Esophagus (tissue), 2 donors: ENCODE results near the gene SLC24A3. TPM values are rescaled to one million over a fixed set of nuclear protein-coding genes. Genes with fewer than 3 reads are reported as not detected.
A peak's percentile ranks its signal among the peaks of the same experiment; 100 is the strongest.
"Not testable (repeated sequence)": the region's sequence is repeated elsewhere in the genome, so short reads cannot be mapped to it uniquely, and the experiment has no call there.

Experiments
- H3K27ac ChIP-seq, 2 donors: one replicate each; pipeline ENCODE4 v1.5.1; 2013; ENCODE audit warnings: low read depth in 2 of 2, mild to moderate bottlenecking in 2 of 2, inconsistent platforms in 1 of 2, low read length in 1 of 2, moderate library complexity in 1 of 2
- H3K27me3 ChIP-seq, 2 donors: one replicate each; pipeline ENCODE4 v1.6.1; 2013; ENCODE audit warnings: low read length in 2 of 2, control low read depth in 1 of 2, mild to moderate bottlenecking in 1 of 2; ENCODE audit not compliant: insufficient read depth in 2 of 2, control insufficient read depth in 1 of 2
- H3K36me3 ChIP-seq, 2 donors: one replicate each; pipeline ENCODE4 v1.6.1; 2013; ENCODE audit warnings: low read length in 1 of 2; ENCODE audit not compliant: control insufficient read depth in 2 of 2, insufficient read depth in 2 of 2
- H3K4me1 ChIP-seq, 2 donors: one replicate each; pipeline ENCODE4 v1.6.1; 2013; ENCODE audit warnings: low read length in 1 of 2; ENCODE audit not compliant: control insufficient read depth in 2 of 2, insufficient read depth in 2 of 2
- H3K4me3 ChIP-seq, 2 donors: one replicate each; pipeline ENCODE4 v1.5.1; 2013; ENCODE audit warnings: low read length in 2 of 2, mild to moderate bottlenecking in 2 of 2, low read depth in 1 of 2, moderate library complexity in 1 of 2
- H3K9me3 ChIP-seq, 2 donors: one replicate each; pipeline ENCODE4 v1.6.1; 2013; ENCODE audit warnings: mild to moderate bottlenecking in 2 of 2, low read depth in 1 of 2, low read length in 1 of 2, moderate library complexity in 1 of 2; ENCODE audit not compliant: control insufficient read depth in 2 of 2, insufficient read depth in 1 of 2
- WGBS, 2 donors: extraction: QIAGEN DNeasy Blood & Tissue Kit; methylation state at CpG; one replicate each; pipeline ENCODE4 v1.1.7; 2013; 5-methylcytosine and 5-hydroxymethylcytosine counted together
- polyA plus RNA-seq, 2 donors: library from polyadenylated mRNA; stranded (reverse); fragments of 200-250 nt; gene quantifications; one replicate each; pipeline ENCODE4 v1.2.3, GENCODE V29; 2013
- donor health status: healthy with polysubstance abuse.
- donor health status: Bipolar disorder and iron deficiency.

Gene SLC24A3
- polyA plus RNA-seq, 2 donors = 6.5 to 7.3 TPM

DNA sequence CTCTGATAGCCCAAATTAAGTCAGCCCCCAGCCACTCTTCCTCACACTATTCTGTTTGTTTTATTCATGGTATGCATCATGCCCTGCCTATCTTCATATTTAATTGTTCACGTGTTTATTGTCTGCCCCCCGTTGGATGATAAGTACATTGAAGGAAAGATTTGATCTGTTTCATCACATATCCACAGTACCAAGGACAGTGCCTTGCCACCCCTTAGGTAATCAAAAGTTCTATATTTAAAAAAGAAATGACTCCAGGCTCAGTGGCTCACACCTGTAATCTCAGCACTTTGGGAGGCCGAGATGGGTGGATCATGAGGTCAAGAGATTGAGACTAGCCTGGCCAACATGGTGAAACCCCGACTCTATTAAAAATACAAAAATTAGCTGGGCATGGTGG is 535.5 kb downstream of the SLC24A3 start:
- no peaks in the 10 kb centered on the region for H3K4me1 ChIP-seq
- H3K27ac ChIP-seq = no peak overlapping the region
- no peak overlapping the region for H3K4me3 ChIP-seq
- H3K27me3 ChIP-seq = no peaks in the 10 kb centered on the region
- H3K9me3 ChIP-seq = no peaks in the 10 kb centered on the region
- 90 to 91% methylated on average over 4 of the region's 4 CpGs for WGBS, 2 donors
- H3K36me3 ChIP-seq = no peaks in the 10 kb centered on the region

DNA sequence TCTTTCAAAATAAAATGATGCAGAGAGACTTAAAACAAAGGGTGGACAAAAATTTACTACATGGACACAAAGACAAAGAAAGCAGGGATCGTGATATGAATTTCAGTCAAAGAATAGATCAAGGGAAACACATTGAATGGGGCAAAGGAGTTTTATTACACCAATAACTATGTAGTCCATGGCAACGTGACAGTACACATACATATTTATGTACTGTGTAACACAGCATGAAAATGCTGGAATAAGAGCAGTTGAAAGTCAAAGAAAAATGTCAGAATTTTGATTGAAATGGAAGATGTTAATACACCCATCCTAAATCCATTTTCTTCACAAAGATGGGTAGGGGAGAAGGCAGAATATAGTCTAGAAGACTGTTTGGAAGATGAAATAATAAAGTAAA is 536.2 kb downstream of the SLC24A3 start:
- no peaks in the 10 kb centered on the region for H3K9me3 ChIP-seq
- H3K4me3 ChIP-seq = no peak overlapping the region
- WGBS, 2 donors = 74 to 86% methylated on average over 2 of the region's 2 CpGs
- no peaks in the 10 kb centered on the region for H3K27me3 ChIP-seq
- H3K27ac ChIP-seq = no peak overlapping the region
- H3K36me3 ChIP-seq = no peaks in the 10 kb centered on the region
- no peaks in the 10 kb centered on the region for H3K4me1 ChIP-seq

- no peak overlapping the region for H3K4me3 ChIP-seq
- 50 to 73% methylated on average over 3 of the region's 3 CpGs for WGBS, 2 donors
- H3K9me3 ChIP-seq = no peaks in the 10 kb centered on the region
- H3K27ac ChIP-seq = peak overlapping the region; percentile 36 to 49
- H3K36me3 ChIP-seq = no peaks in the 10 kb centered on the region
- no peaks in the 10 kb centered on the region for H3K27me3 ChIP-seq
- H3K4me1 ChIP-seq = no peaks in the 10 kb centered on the region
These were observed 537.2 kb downstream of the SLC24A3 start for GRCh38 chr20:19749618-19750071.

- Histone ChIP-seq H3K27me3 (no peaks in the 10 kb centered on the region), H3K27ac (peak overlapping the region; percentile 36 to 49), H3K9me3 (no peaks in the 10 kb centered on the region), H3K4me1 (no peaks in the 10 kb centered on the region), H3K4me3 (no peak overlapping the region), H3K36me3 (no peaks in the 10 kb centered on the region)
- 51 to 74% methylated on average over 4 of the region's 4 CpGs for WGBS, 2 donors
These were observed 537.7 kb downstream of the SLC24A3 start for GRCh38 chr20:19750101-19750606.

GRCh38 chr20:19750907-19751636 is 538.6 kb downstream of the SLC24A3 start:
- peak overlapping the region; percentile 76 to 95 for H3K27ac ChIP-seq
- WGBS, 2 donors = 46 to 60% methylated on average over 5 of the region's 5 CpGs

GRCh38 chr20:19754201-19754600 is 541.8 kb downstream of the SLC24A3 start:
- H3K36me3 ChIP-seq, H3K4me1 ChIP-seq, H3K9me3 ChIP-seq, H3K27me3 ChIP-seq: not testable (repeated sequence)
- WGBS, 2 donors = 89 to 94% methylated on average over 14 of the region's 14 CpGs
- Histone ChIP-seq H3K4me3 (peak overlapping the region in 1 of 2 donors; percentile 15), H3K27ac (peak overlapping the region in 1 of 2 donors; percentile 21)

More at GRCh38 chr20:19750907-19751636, 538.6 kb downstream of the SLC24A3 start:
- Histone ChIP-seq H3K9me3 (no peaks in the 10 kb centered on the region), H3K4me3 (no peak overlapping the region), H3K27me3 (no peaks in the 10 kb centered on the region), H3K36me3 (no peaks in the 10 kb centered on the region), H3K4me1 (no peaks in the 10 kb centered on the region)

DNA sequence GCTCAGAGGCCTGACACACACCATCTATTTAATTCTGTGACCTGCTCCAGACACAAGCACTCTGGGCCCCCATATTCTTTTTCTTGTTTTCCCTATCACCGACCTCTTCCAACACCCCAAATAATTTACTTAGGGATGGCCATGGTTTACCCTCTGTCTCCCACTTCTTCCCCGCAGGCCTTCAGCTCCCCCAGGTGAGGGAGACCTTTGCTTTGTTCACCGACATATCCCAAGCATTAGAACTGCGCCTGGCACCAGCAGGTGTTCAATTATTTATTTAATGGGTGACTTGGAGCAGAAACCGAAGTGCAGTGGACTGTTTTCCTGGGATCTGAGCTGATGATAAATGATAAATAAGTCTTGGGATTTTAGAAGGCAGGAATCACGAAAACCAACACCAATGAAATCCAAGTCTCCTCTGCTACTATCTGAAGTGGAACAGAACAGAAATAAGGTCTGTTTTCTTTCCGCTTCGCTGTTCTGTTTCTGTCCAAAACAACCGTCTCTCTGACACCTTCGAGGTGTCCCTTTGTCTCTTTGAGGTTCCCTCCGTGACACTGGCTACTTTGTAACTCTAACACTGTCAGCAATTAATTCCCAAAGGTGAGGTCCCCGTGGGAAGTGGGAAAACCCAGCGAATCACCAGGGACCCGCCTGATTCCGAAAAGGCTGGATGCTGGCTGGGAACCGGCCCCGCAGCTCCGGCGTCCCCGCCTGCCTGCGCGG is 544.5 kb downstream of the SLC24A3 start:
- H3K4me1 ChIP-seq = peaks cover 0 to 2% of the 10 kb centered on the region in 2 donors
- H3K27me3 ChIP-seq = no peaks in the 10 kb centered on the region
- H3K4me3 ChIP-seq = peak overlapping the region; percentile 71
- peak overlapping the region; percentile 93 for H3K27ac ChIP-seq
- no peaks in the 10 kb centered on the region for H3K36me3 ChIP-seq
- 15 to 17% methylated on average over 22 of the region's 22 CpGs for WGBS, 2 donors
- no peaks in the 10 kb centered on the region for H3K9me3 ChIP-seq

DNA sequence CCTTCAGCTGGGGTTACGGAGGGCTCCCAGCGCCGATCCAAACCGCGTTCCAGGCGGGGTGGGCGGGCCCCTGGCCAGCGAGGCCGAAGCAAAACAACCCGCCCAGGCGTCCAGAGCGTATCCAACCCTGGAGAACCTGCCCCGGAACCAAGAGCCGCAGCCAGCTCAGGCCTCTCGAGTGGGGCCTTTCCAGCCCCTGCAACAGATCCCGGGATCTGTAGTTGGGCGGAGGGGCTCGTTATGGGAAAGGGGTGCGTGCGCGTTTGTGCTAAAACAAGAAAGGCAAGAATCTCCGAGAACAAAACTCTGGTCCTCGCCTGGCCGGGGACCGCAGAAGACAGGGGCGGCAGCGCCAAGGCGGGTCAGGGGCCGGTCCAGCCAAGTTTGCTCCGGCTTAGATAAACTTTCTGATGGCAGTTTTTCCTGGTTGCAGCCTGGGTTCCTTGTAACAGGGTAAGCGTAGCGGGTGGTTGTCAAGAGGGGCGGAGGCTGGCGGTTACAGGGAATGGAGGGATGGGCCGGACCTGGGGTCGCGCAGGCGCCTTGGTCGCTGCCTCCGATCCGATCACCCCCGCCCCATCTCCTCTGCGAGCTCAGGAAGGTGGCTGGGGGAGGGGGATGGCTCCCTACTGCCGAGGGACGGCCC is 545.2 kb downstream of the SLC24A3 start:
- Histone ChIP-seq H3K9me3 (no peaks in the 10 kb centered on the region), H3K4me3 (peak overlapping the region; percentile 71), H3K4me1 (peaks cover 0 to 2% of the 10 kb centered on the region in 2 donors), H3K27ac (peak overlapping the region; percentile 93), H3K27me3 (no peaks in the 10 kb centered on the region), H3K36me3 (no peaks in the 10 kb centered on the region)
- WGBS, 2 donors = 1% methylated on average over 39 to 44 of the region's 45 CpGs

DNA sequence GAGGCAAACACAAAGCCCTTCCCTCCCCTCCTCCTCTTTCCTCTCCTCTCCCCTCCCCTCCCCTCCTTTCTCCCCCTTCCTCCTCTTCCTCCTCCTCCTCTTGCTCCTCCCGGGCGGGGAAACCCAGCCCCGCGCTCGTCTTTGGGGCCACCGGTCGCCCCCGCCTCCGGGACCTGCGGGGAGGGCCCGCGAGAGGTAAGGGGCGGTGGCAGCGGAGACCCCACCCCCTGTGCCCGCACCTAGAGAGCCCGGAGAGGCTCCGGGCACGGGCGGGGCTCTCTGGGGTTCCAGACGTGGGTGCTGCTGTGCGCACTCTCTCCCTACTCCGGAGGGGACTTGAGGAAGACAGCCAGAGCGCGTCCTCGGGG is 545.7 kb downstream of the SLC24A3 start, which contains the start of gene RIN2:
Gene RIN2, plus strand, starts transcription at position 126 of the 368 bp plus-strand sequence. CDS start 131,344 bp downstream, outside the sequence.
- H3K27me3 ChIP-seq = no peaks in the 10 kb centered on the region
- peaks cover 0 to 2% of the 10 kb centered on the region in 2 donors for H3K4me1 ChIP-seq
- no peaks in the 10 kb centered on the region for H3K9me3 ChIP-seq
- H3K36me3 ChIP-seq = no peaks in the 10 kb centered on the region
- peak within 1 kb of the TSS; percentile 71 for H3K4me3 ChIP-seq
- peak within 1 kb of the TSS; percentile 93 for H3K27ac ChIP-seq
- WGBS, 2 donors = 0% methylated on average over 17 to 25 of the region's 25 CpGs
